Breast epithelium (tissue), 3 donors: ENCODE measurements around the gene SYNM.

Source experiments
- CTCF ChIP-seq, 3 donors: fragments of 450-650 bp; IDR thresholded peaks; one replicate each; pipeline ENCODE4 v1.5.1; 2016 to 2017; ENCODE audit warnings: antibody characterized with exemption in 3 of 3, mild to moderate bottlenecking in 3 of 3, moderate library complexity in 3 of 3
- POLR2AphosphoS5 ChIP-seq, 3 donors: sonication (generic); formaldehyde crosslinking; IDR thresholded peaks; one replicate each; pipeline ENCODE4 v1.6.1; 2017; ENCODE audit warnings: antibody characterized with exemption in 3 of 3

DNA sequence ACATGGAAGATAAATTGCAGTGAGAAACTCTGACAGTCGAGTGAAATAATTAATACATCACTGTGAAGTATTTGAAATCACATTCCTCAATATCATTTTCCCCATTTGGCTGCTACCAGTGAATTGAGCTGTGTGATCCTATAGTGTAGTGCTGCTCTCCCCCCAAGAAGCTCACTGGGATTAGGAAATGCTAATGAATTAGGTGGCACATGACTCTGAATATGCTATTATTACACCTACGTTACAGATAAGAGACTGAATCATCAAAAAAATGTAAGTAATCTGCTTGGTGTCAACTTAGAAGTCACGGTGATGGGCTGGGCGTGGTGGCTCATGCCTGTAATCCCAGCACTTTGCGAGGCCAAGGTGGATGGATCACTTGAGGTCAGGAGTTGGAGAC lies 34.7 kb upstream of the SYNM start:
- TF ChIP-seq CTCF (IDR thresholded peaks at IDR 0.05) = no peak
- no peak for TF ChIP-seq POLR2AphosphoS5 (IDR thresholded peaks at IDR 0.05)
